Type B pancreatic cell (in vitro differentiated cells): ENCODE measurements around the gene TPX2. TPM values are rescaled to one million over a fixed set of nuclear protein-coding genes. Genes with fewer than 3 reads are reported as not detected.

Source experiments
- DNase-seq: peaks from one replicate; pipeline ENCODE4 v3.0.0; 2021; ENCODE audit warnings: mixed read lengths; ENCODE audit not compliant: unreplicated experiment; ENCODE audit errors: extremely low spot score
- H3K27ac Mint-ChIP-seq: 2 replicates; pipeline ENCODE4 v1.8.0; 2021; ENCODE audit warnings: mild to moderate bottlenecking, mixed read lengths
- H3K27me3 Mint-ChIP-seq: 2 replicates; pipeline ENCODE4 v1.8.0; 2021; ENCODE audit warnings: mixed read lengths
- H3K36me3 Mint-ChIP-seq: 2 replicates; pipeline ENCODE4 v1.8.0; 2021; ENCODE audit warnings: mixed read lengths
- H3K4me1 Mint-ChIP-seq: one replicate; pipeline ENCODE4 v1.8.0; 2021; ENCODE audit warnings: mixed read lengths; ENCODE audit not compliant: unreplicated experiment
- H3K4me3 Mint-ChIP-seq: 2 replicates; pipeline ENCODE4 v1.8.0; 2021; ENCODE audit warnings: mild to moderate bottlenecking, mixed read lengths
- H3K9me3 Mint-ChIP-seq: 2 replicates; pipeline ENCODE4 v1.8.0; 2021; ENCODE audit warnings: mixed read lengths
- total RNA-seq: library from RNA; stranded (reverse); gene quantifications from 2 replicates; pipeline ENCODE4 v1.2.1, GENCODE V29; 2021; ENCODE audit warnings: low replicate concordance
- TF ChIP-seq, protein P1 (sequence below): fragments of 200-600 bp; sonication (generic); conservative IDR thresholded peaks from 2 replicates; pipeline ENCODE4 v1.5.0; 2021; ENCODE audit warnings: antibody characterized with exemption, mild to moderate bottlenecking

TPX2 gene
- total RNA-seq, 1 donor from 2014 or later = 130 TPM

DNA sequence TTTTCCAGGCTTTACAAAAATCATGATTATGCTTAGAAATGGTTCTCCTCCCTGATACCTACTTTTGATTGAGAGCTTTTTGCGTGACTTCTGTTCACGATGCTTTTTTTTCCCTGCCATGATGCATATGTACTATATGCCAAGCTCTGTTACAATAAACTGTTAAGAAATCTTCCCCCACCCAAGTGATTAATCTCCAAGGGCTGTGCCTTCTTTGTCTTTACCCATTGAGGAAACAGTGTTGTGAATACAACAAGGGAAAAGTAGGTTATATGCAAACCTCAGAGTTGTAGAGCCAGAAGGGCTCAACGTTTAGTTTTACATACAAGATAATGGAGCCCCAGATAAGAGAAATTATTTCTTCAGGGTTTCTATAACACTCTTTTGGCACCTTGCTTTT, 46.0 kb downstream of the TPX2 start:
- no peak for DNase-seq
- no peaks in the 10 kb centered on the region for H3K4me1 Mint-ChIP-seq
- TF ChIP-seq, protein P1, sequence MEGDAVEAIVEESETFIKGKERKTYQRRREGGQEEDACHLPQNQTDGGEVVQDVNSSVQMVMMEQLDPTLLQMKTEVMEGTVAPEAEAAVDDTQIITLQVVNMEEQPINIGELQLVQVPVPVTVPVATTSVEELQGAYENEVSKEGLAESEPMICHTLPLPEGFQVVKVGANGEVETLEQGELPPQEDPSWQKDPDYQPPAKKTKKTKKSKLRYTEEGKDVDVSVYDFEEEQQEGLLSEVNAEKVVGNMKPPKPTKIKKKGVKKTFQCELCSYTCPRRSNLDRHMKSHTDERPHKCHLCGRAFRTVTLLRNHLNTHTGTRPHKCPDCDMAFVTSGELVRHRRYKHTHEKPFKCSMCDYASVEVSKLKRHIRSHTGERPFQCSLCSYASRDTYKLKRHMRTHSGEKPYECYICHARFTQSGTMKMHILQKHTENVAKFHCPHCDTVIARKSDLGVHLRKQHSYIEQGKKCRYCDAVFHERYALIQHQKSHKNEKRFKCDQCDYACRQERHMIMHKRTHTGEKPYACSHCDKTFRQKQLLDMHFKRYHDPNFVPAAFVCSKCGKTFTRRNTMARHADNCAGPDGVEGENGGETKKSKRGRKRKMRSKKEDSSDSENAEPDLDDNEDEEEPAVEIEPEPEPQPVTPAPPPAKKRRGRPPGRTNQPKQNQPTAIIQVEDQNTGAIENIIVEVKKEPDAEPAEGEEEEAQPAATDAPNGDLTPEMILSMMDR = no peak
- peaks cover 35% of the 10 kb centered on the region for H3K36me3 Mint-ChIP-seq
- H3K27ac Mint-ChIP-seq = no peak overlapping the region
- H3K4me3 Mint-ChIP-seq = no peak overlapping the region
- no peaks in the 10 kb centered on the region for H3K27me3 Mint-ChIP-seq
- H3K9me3 Mint-ChIP-seq = no peaks in the 10 kb centered on the region

GRCh38 chr20:31788578-31788977, 49.5 kb downstream of the TPX2 start:
- Mint-ChIP-seq H3K36me3 (peaks cover 30% of the 10 kb centered on the region), H3K9me3 (no peaks in the 10 kb centered on the region), H3K27ac (peak overlapping the region; percentile 16), H3K4me1 (no peaks in the 10 kb centered on the region), H3K27me3 (no peaks in the 10 kb centered on the region), H3K4me3 (no peak overlapping the region)
- no peak for DNase-seq
- TF ChIP-seq, protein P1 = no peak

GRCh38 chr20:31790401-31790800, 51.3 kb downstream of the TPX2 start:
- Mint-ChIP-seq H3K4me1 (no peaks in the 10 kb centered on the region), H3K27me3 (no peaks in the 10 kb centered on the region), H3K4me3 (no peak overlapping the region), H3K36me3 (peaks cover 26% of the 10 kb centered on the region), H3K9me3 (no peaks in the 10 kb centered on the region), H3K27ac (no peak overlapping the region)
- TF ChIP-seq, protein P1 = no peak
- DNase-seq = no peak

DNA sequence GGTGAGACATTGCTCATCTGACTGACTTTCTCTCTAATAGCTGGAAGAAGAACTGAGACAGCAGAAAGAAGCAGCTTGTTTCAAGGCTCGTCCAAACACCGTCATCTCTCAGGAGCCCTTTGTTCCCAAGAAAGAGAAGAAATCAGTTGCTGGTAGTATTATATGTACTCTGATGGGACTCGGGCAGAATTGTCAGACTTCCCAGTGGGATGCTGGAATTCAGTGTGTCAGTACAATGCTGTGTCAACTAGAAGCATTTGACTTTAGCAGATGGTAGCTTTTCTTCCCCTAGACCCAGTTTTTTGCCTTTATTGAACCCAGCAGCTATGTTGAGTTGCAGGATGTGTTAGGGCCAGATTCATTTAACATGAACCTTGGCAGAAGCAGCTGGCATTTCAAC, 58.3 kb downstream of the TPX2 start:
- Mint-ChIP-seq H3K36me3 (peaks cover 23% of the 10 kb centered on the region), H3K27ac (no peak overlapping the region), H3K27me3 (no peaks in the 10 kb centered on the region), H3K9me3 (no peaks in the 10 kb centered on the region), H3K4me3 (no peak overlapping the region), H3K4me1 (no peaks in the 10 kb centered on the region)
- TF ChIP-seq, protein P1 = no peak
- no peak for DNase-seq

DNA sequence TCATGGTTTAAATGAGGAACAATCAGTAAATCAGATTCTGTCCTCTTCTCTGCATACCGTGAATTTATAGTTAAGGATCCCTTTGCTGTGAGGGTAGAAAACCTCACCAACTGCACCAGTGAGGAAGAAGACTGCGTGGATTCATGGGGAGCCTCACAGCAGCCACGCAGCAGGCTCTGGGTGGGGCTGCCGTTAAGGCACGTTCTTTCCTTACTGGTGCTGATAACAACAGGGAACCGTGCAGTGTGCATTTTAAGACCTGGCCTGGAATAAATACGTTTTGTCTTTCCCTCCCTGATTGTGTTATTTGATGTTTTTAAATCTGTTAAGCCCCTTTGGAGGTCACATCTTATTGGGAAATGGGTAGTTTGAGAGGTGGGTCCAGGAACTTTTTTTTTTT, 62.4 kb downstream of the TPX2 start:
- H3K4me3 Mint-ChIP-seq = no peak overlapping the region
- TF ChIP-seq, protein P1 = no peak
- no peak overlapping the region for H3K27ac Mint-ChIP-seq
- H3K27me3 Mint-ChIP-seq = no peaks in the 10 kb centered on the region
- no peaks in the 10 kb centered on the region for H3K9me3 Mint-ChIP-seq
- H3K36me3 Mint-ChIP-seq = peaks cover 18% of the 10 kb centered on the region
- H3K4me1 Mint-ChIP-seq = peaks cover 2% of the 10 kb centered on the region
- DNase-seq = no peak
